HEK293 (cell line): ENCODE results near the gene MPV17.

Experiments
- CTCF ChIA-PET: fragments of 350-600 bp; formaldehyde crosslinking; extraction: SDS; loops from one replicate; lab custom pipeline; 2021; ENCODE audit warnings: antibody characterized with exemption; lab: Yijun Ruan, JAX
- POLR2A ChIA-PET: fragments of 300-600 bp; formaldehyde crosslinking; extraction: SDS; loops from one replicate; lab custom pipeline; 2020; ENCODE audit warnings: antibody characterized with exemption, inconsistent platforms; lab: Yijun Ruan, JAX
- H3K27ac ChIP-seq: fragments of 200-500 bp; sonication (Bioruptor generic); 2 replicates; pipeline ENCODE4 v1.5.1; 2014; ENCODE audit warnings: low read depth, low read length, control low read depth, inconsistent platforms; ENCODE audit errors: extremely low read depth
- H3K36me3 ChIP-seq, 2 experiments: fragments of 200-500 bp in 1 of 2; sonication (Bioruptor generic) in 1 of 2; 1 replicate in 1 of 2; 2 replicates in 1 of 2; pipeline ENCODE4 v1.5.1; 2014 to 2017; ENCODE audit warnings: inconsistent platforms in 2 of 2, low read length in 2 of 2; ENCODE audit not compliant: control insufficient read depth in 2 of 2, insufficient read depth in 1 of 2
- H3K4me1 ChIP-seq: fragments of 200-500 bp; sonication (Bioruptor generic); 2 replicates; pipeline ENCODE4 v1.5.1; 2014; ENCODE audit warnings: mild to moderate bottlenecking, low read length, inconsistent platforms; ENCODE audit not compliant: control insufficient read depth, insufficient read depth
- H3K4me3 ChIP-seq: 2 replicates; pipeline ENCODE4 v1.5.1; 2011; ENCODE audit warnings: low read depth, mild to moderate bottlenecking, control low read depth, low read length, moderate library complexity
- H3K9me3 ChIP-seq: fragments of 200-500 bp; sonication (Bioruptor generic); 2 replicates; pipeline ENCODE4 v1.5.1; 2014; ENCODE audit warnings: low read depth, low read length, inconsistent platforms; ENCODE audit not compliant: control insufficient read depth, insufficient read depth
- KLF7 ChIP-seq: fragments of 450-650 bp; formaldehyde crosslinking; IDR thresholded peaks from 2 replicates; pipeline ENCODE4 v1.5.1; 2016; ENCODE audit warnings: missing biosample characterization, missing genetic modification characterization, borderline replicate concordance
- MZF1 ChIP-seq: fragments of 450-650 bp; formaldehyde crosslinking; IDR thresholded peaks from 2 replicates; pipeline ENCODE4 v1.5.1; 2017; ENCODE audit warnings: missing biosample characterization, missing genetic modification characterization, borderline replicate concordance
- SP7 ChIP-seq: fragments of 450-650 bp; formaldehyde crosslinking; IDR thresholded peaks from 2 replicates; pipeline ENCODE4 v1.5.1; 2016; ENCODE audit warnings: missing biosample characterization, missing genetic modification characterization
- TCF7L2 ChIP-seq: IDR thresholded peaks from 2 replicates; pipeline ENCODE4 v1.6.1; 2011; ENCODE audit warnings: low read depth, mild to moderate bottlenecking, inconsistent platforms, low read length, moderate library complexity, borderline replicate concordance
- ZBTB26 ChIP-seq: fragments of 450-650 bp; formaldehyde crosslinking; optimal IDR thresholded peaks from 2 replicates; pipeline ENCODE3; 2016; ENCODE audit warnings: missing biosample characterization, mild to moderate bottlenecking, missing genetic modification characterization
- ZBTB7A ChIP-seq: fragments of 450-650 bp; formaldehyde crosslinking; IDR thresholded peaks from 2 replicates; pipeline ENCODE4 v1.5.1; 2016; ENCODE audit warnings: low read depth, missing biosample characterization, missing genetic modification characterization
- ZNF10 ChIP-seq: fragments of 450-650 bp; formaldehyde crosslinking; IDR thresholded peaks from 2 replicates; pipeline ENCODE4 v1.5.1; 2017; ENCODE audit warnings: missing biosample characterization, missing genetic modification characterization
- ZNF112 ChIP-seq: fragments of 450-650 bp; formaldehyde crosslinking; IDR thresholded peaks from 2 replicates; pipeline ENCODE4 v1.5.0; 2017; ENCODE audit warnings: missing biosample characterization, missing genetic modification characterization
- ZNF121 ChIP-seq: fragments of 450-650 bp; formaldehyde crosslinking; IDR thresholded peaks from 2 replicates; pipeline ENCODE4 v1.5.1; 2016; ENCODE audit warnings: missing biosample characterization, missing genetic modification characterization
- ZNF133 ChIP-seq: fragments of 450-650 bp; formaldehyde crosslinking; IDR thresholded peaks from 2 replicates; pipeline ENCODE4 v1.5.1; 2016; ENCODE audit warnings: missing biosample characterization, missing genetic modification characterization
- ZNF148 ChIP-seq: fragments of 450-650 bp; formaldehyde crosslinking; IDR thresholded peaks from 2 replicates; pipeline ENCODE4 v1.5.0; 2017; ENCODE audit warnings: missing biosample characterization, missing genetic modification characterization, borderline replicate concordance
- ZNF155 ChIP-seq: fragments of 450-650 bp; formaldehyde crosslinking; IDR thresholded peaks from 2 replicates; pipeline ENCODE4 v1.5.1; 2016; ENCODE audit warnings: missing biosample characterization, missing genetic modification characterization
- ZNF211 ChIP-seq: fragments of 450-650 bp; formaldehyde crosslinking; IDR thresholded peaks from 2 replicates; pipeline ENCODE4 v1.5.1; 2016; ENCODE audit warnings: low read depth, missing biosample characterization, missing genetic modification characterization
- ZNF23 ChIP-seq: fragments of 450-650 bp; formaldehyde crosslinking; IDR thresholded peaks from 2 replicates; pipeline ENCODE4 v1.5.1; 2016; ENCODE audit warnings: missing biosample characterization, missing genetic modification characterization, borderline replicate concordance
- ZNF248 ChIP-seq: fragments of 450-650 bp; formaldehyde crosslinking; IDR thresholded peaks from 2 replicates; pipeline ENCODE4 v1.5.1; 2017; ENCODE audit warnings: missing biosample characterization, missing genetic modification characterization
- ZNF280D ChIP-seq: fragments of 450-650 bp; formaldehyde crosslinking; IDR thresholded peaks from 2 replicates; pipeline ENCODE4 v1.5.1; 2016; ENCODE audit warnings: missing biosample characterization, missing genetic modification characterization
- ZNF449 ChIP-seq: fragments of 450-650 bp; formaldehyde crosslinking; IDR thresholded peaks from 2 replicates; pipeline ENCODE4 v1.5.1; 2017; ENCODE audit warnings: missing biosample characterization, mild to moderate bottlenecking, missing genetic modification characterization, moderate library complexity
- ZNF473 ChIP-seq: fragments of 450-650 bp; formaldehyde crosslinking; IDR thresholded peaks from 2 replicates; pipeline ENCODE4 v1.5.1; 2017; ENCODE audit warnings: missing biosample characterization, missing genetic modification characterization
- ZNF48 ChIP-seq: fragments of 450-650 bp; formaldehyde crosslinking; IDR thresholded peaks from 2 replicates; pipeline ENCODE4 v1.5.1; 2016; ENCODE audit warnings: missing biosample characterization, missing genetic modification characterization
- ZNF549 ChIP-seq: fragments of 450-650 bp; IDR thresholded peaks from 2 replicates; pipeline ENCODE4 v1.5.1; 2018; ENCODE audit warnings: missing biosample characterization, missing genetic modification characterization, mild to moderate bottlenecking, inconsistent platforms, moderate library complexity
- ZNF837 ChIP-seq: fragments of 450-650 bp; formaldehyde crosslinking; IDR thresholded peaks from 2 replicates; pipeline ENCODE4 v1.5.1; 2016; ENCODE audit warnings: missing biosample characterization, missing genetic modification characterization

The MPV17 gene

GRCh38 chr2:27314709-27315108 is 8.2 kb downstream of the MPV17 start (continued):
- no peak for TF ChIP-seq ZBTB26 (tag by site-specific recombination)
- no peak for TF ChIP-seq ZNF133
- TF ChIP-seq ZNF449 (tag by site-specific recombination), result no peak
- TF ChIP-seq ZNF155 (tag by site-specific recombination), result no peak
- TF ChIP-seq, all 188 proteins: peak for 0

- ChIA-PET CTCF (interaction anchor here (1.1 kb wide), 1 partner anchor 11 kb away, joined by 5 read pairs; no protein-coding TSS in a partner anchor), POLR2A (no interaction called here)
- no peaks in the 10 kb centered on the region for H3K9me3 ChIP-seq
- TF ChIP-seq ZNF10 (no peak), ZNF248 (tag by site-specific recombination) (no peak), ZNF121 (tag by site-specific recombination) (peak; percentile 71; the same call in 1 of the 2 replicates)
- H3K4me3 ChIP-seq, result no peak overlapping the region
- H3K36me3 ChIP-seq, result peaks cover 0 to 36% of the 10 kb centered on the region in 2 experiments; a peak in 2 of 3 replicates
- H3K27ac ChIP-seq, result no peak overlapping the region
- peaks cover 8% of the 10 kb centered on the region; the same call in 1 of the 2 replicates for H3K4me1 ChIP-seq
Observed at GRCh38 chr2:27313882-27314645, 8.8 kb downstream of the MPV17 start.

- no peak overlapping the region for H3K27ac ChIP-seq
- H3K4me3 ChIP-seq, result no peak overlapping the region
- H3K9me3 ChIP-seq, result no peaks in the 10 kb centered on the region
- H3K4me1 ChIP-seq, result peaks cover 3% of the 10 kb centered on the region; the same call in 1 of the 2 replicates
- peaks cover 0 to 41% of the 10 kb centered on the region in 2 experiments; a peak in 2 of 3 replicates for H3K36me3 ChIP-seq
- ChIA-PET POLR2A (interaction anchor here (0.5 to 0.6 kb wide), 2 partner anchors 52 to 225 kb away, joined by 3 to 6 read pairs; no protein-coding TSS in a partner anchor), CTCF (interaction anchor here (0.7 to 2.3 kb wide), 3 partner anchors 9 to 371 kb away, joined by 3 to 11 read pairs (median 3); no protein-coding TSS in a partner anchor)
- TF ChIP-seq ZNF473 (tag by site-specific recombination) (no peak), ZNF148 (no peak), ZNF112 (tag by site-specific recombination) (no peak), SP7 (tag by site-specific recombination) (no peak), ZNF280D (tag by site-specific recombination) (no peak), ZNF48 (tag by site-specific recombination) (no peak), ZNF449 (tag by site-specific recombination) (no peak), TCF7L2 (no peak), ZNF549 (tag by site-specific recombination) (no peak), ZNF23 (no peak), KLF7 (tag by site-specific recombination) (no peak), ZNF155 (tag by site-specific recombination) (no peak), ZNF211 (tag by site-specific recombination) (no peak), MZF1 (tag by site-specific recombination) (no peak), ZBTB7A (tag by site-specific recombination) (no peak), ZNF837 (no peak)
Observed at GRCh38 chr2:27312152-27312551, 10.7 kb downstream of the MPV17 start.
